Keratinocyte (primary cell): ENCODE results near the gene CASK. TPM values are rescaled to one million over a fixed set of nuclear protein-coding genes. Genes with fewer than 3 reads are reported as not detected.

Experiments used
- DNase-seq: peaks from one replicate; pipeline ENCODE4 v3.0.0-alpha.2; 2011; ENCODE audit warnings: low read depth, missing footprints, low spot score
- FAIRE-seq: peaks from 2 replicates; lab custom pipeline; 2011; peaks lifted over from hg19 to GRCh38; lab: Jason Lieb, UNC
- H2AFZ ChIP-seq: 2 replicates; pipeline ENCODE4 v1.6.0; 2012; ENCODE audit warnings: low read length, control low read depth, inconsistent platforms; ENCODE audit not compliant: control insufficient read depth
- H3K27ac ChIP-seq: 2 replicates; pipeline ENCODE4 v1.5.1; 2011; ENCODE audit warnings: low read length; ENCODE audit not compliant: control insufficient read depth, insufficient read depth
- H3K27me3 ChIP-seq: 3 replicates; pipeline ENCODE4 v1.6.0; 2011; ENCODE audit warnings: low read length; ENCODE audit not compliant: control insufficient read depth, insufficient read depth; ENCODE audit errors: extremely low read depth
- H3K36me3 ChIP-seq, 2 experiments: 2 replicates in 1 of 2; 3 replicates in 1 of 2; pipeline ENCODE4 v1.5.1; 2011; ENCODE audit warnings: low read length in 2 of 2, mild to moderate bottlenecking in 1 of 2; ENCODE audit not compliant: control insufficient read depth in 2 of 2, insufficient read depth in 2 of 2; ENCODE audit errors: extremely low read depth in 1 of 2
- H3K4me1 ChIP-seq: 3 replicates; pipeline ENCODE4 v1.5.1; 2011; ENCODE audit warnings: low read length; ENCODE audit not compliant: control insufficient read depth, insufficient read depth; ENCODE audit errors: extremely low read depth
- H3K4me2 ChIP-seq: 3 replicates; pipeline ENCODE4 v1.6.0; 2011; ENCODE audit warnings: low read depth, low read length; ENCODE audit not compliant: control insufficient read depth, insufficient read depth; ENCODE audit errors: extremely low read depth
- H3K4me3 ChIP-seq, 3 experiments: fragments of 200-600 bp in 1 of 3; sonication (generic) in 1 of 3; 2 replicates in 2 of 3; 3 replicates in 1 of 3; pipeline ENCODE4 v1.5.1; 2011 to 2016; ENCODE audit warnings: low read length in 3 of 3, mild to moderate bottlenecking in 3 of 3, control low read depth in 2 of 3, inconsistent platforms in 1 of 3, low read depth in 1 of 3, mixed read lengths in 1 of 3, mixed run types in 1 of 3, moderate library complexity in 1 of 3; ENCODE audit not compliant: control insufficient read depth in 2 of 3, insufficient read depth in 2 of 3; ENCODE audit errors: extremely low read depth in 1 of 3
- H3K79me2 ChIP-seq: 2 replicates; pipeline ENCODE4 v1.6.0; 2012; ENCODE audit warnings: low read length; ENCODE audit not compliant: control insufficient read depth, insufficient read depth
- H3K9ac ChIP-seq: 3 replicates; pipeline ENCODE4 v1.6.0; 2011; ENCODE audit warnings: low read length; ENCODE audit not compliant: control insufficient read depth, insufficient read depth; ENCODE audit errors: extremely low read depth
- H3K9me1 ChIP-seq: 3 replicates; pipeline ENCODE4 v1.6.0; 2011; ENCODE audit warnings: low read length; ENCODE audit not compliant: control insufficient read depth, insufficient read depth; ENCODE audit errors: extremely low read depth
- H3K9me3 ChIP-seq: 2 replicates; pipeline ENCODE4 v1.5.1; 2012; ENCODE audit warnings: low read depth, low read length; ENCODE audit not compliant: control insufficient read depth
- H4K20me1 ChIP-seq: 3 replicates; pipeline ENCODE4 v1.6.0; 2011; ENCODE audit warnings: low read length; ENCODE audit not compliant: control insufficient read depth, insufficient read depth; ENCODE audit errors: extremely low read depth
- CTCF ChIP-seq, 3 experiments: IDR thresholded peaks in 1 of 3; conservative IDR thresholded peaks in 1 of 3; optimal IDR thresholded peaks in 1 of 3; 2 replicates in 2 of 3; 3 replicates in 1 of 3; pipeline versions ENCODE3 to v1.5.1; 2011; ENCODE audit warnings: low read length in 3 of 3, mild to moderate bottlenecking in 3 of 3, moderate library complexity in 2 of 3, control low read depth in 1 of 3, inconsistent platforms in 1 of 3; ENCODE audit not compliant: insufficient read depth in 2 of 3; ENCODE audit errors: extremely low read depth in 1 of 3
- EZH2 ChIP-seq: IDR thresholded peaks from one replicate; pipeline ENCODE4 v1.6.1; 2012; ENCODE audit warnings: inconsistent platforms, mild to moderate bottlenecking, low read length, moderate library complexity
- dilution Hi-C: fragments of 300-500 bp; cut with MboI; formaldehyde crosslinking; loops from one replicate; pipeline ENCODE4 v1.7.0; 2020; ENCODE audit warnings: low sequenced_read_pairs; ENCODE audit not compliant: extremely low pct_ligation_motif_present
- polyA plus RNA-seq, 5 experiments: library from polyadenylated mRNA; depleted of rRNA in 3 of 5; stranded (reverse) in 3 of 5; stranded (forward) in 1 of 5; unstranded in 1 of 5; fragments of >200 nt; gene quantifications; 1 replicate in 1 of 5; 2 replicates in 3 of 5; 3 replicates in 1 of 5; pipeline versions ENCODE4 v1.2.1 to v1.2.3, GENCODE V29; 2011 to 2012; ENCODE audit warnings: missing spikeins in 2 of 5, low read depth in 1 of 5, low replicate concordance in 1 of 5

CASK gene
- polyA plus RNA-seq, 1 donor (not counting 4 experiments of a cell fraction or from before 2014, with no cell fraction given), result 33.7 TPM

- FAIRE-seq (no peak), DNase-seq (no peak)
- no peak for TF ChIP-seq EZH2
- TF ChIP-seq CTCF (optimal IDR thresholded peaks at IDR 0.05 in 1 of 3, IDR thresholded peaks at IDR 0.05 in 1 of 3, conservative IDR thresholded peaks at IDR 0.05 in 1 of 3; ENCODE audit: extremely low read depth in 1 of 3, insufficient read depth in 2 of 3, low read length in 3 of 3), result no peak
- peaks cover 7% of the 10 kb centered on the region for H3K4me1 ChIP-seq
- dilution Hi-C loops, result no loop called here
- no peak overlapping the region for H3K9ac ChIP-seq
- no peaks in the 10 kb centered on the region for H4K20me1 ChIP-seq
- H3K9me3 ChIP-seq, result peaks cover 1% of the 10 kb centered on the region
- no peaks in the 10 kb centered on the region for H3K36me3 ChIP-seq
- no peak overlapping the region for H2AFZ ChIP-seq
- H3K27me3 ChIP-seq, result no peaks in the 10 kb centered on the region
- H3K4me2 ChIP-seq, result peak overlapping the region; percentile 9
- peak overlapping the region; percentile 40 for H3K27ac ChIP-seq
- no peaks in the 10 kb centered on the region for H3K9me1 ChIP-seq
- H3K79me2 ChIP-seq, result peaks cover 15% of the 10 kb centered on the region
- H3K4me3 ChIP-seq, result no peak overlapping the region
Measured at GRCh38 chrX:41906515-41907187, 16.7 kb downstream of the CASK start.

DNA sequence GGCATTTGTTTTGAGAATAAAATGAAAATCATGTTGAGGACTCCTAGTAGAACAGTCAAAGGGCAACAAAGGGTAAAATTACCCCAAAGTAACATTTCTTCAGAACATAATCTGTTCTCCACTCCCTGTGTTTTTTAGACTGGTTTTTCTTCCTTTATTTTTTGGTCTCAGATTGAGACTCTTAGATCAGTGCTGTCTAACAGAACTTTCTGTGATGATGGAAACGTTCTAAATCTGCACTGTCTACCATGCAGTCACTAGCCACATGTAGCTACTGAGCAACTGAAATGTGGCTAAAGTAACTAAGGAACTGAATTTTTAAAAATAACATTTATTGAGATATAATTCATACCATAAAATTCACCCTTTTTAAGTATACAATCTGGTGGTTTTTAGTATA lies 19.8 kb downstream of the CASK start:
- peaks cover 11% of the 10 kb centered on the region for H3K79me2 ChIP-seq
- TF ChIP-seq EZH2 (no peak), CTCF (optimal IDR thresholded peaks at IDR 0.05 in 1 of 3, IDR thresholded peaks at IDR 0.05 in 1 of 3, conservative IDR thresholded peaks at IDR 0.05 in 1 of 3; ENCODE audit: extremely low read depth in 1 of 3, insufficient read depth in 2 of 3, low read length in 3 of 3) (no peak)

More for the DNA sequence above, 19.8 kb downstream of the CASK start:
- Histone ChIP-seq H3K4me2 (no peak overlapping the region), H3K9ac (no peak overlapping the region), H3K27me3 (no peaks in the 10 kb centered on the region), H3K36me3 (no peaks in the 10 kb centered on the region), H3K4me3 (no peak overlapping the region), H3K4me1 (peaks cover 7% of the 10 kb centered on the region), H3K9me1 (no peaks in the 10 kb centered on the region), H2AFZ (no peak overlapping the region), H3K9me3 (peaks cover 2% of the 10 kb centered on the region), H3K27ac (no peak overlapping the region), H4K20me1 (no peaks in the 10 kb centered on the region)
- DNase-seq (no peak), FAIRE-seq (no peak)
- dilution Hi-C loops, result no loop called here
